ENCODE results near the gene FHIT.

DNA sequence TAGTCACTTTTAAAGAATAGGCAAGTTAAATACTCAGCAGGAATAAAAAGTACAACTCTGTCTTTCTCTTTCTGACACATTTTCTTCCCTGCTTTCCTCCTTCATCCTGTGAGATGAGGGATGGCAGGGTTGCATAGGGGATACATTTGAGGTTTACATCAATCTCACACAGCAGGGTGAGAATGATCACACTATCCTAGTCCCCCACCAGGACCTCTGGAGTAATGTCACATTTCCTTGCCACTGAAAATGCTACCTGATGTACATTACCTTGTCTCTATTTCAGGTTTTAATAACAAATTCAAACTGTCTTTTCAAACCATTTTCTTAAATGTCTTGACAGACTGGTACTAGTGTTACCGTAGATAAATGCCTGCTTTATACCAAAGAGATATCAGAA is 816.9 kb downstream of the FHIT start:
- TF ChIP-seq POLR2A (IDR thresholded peaks at IDR 0.05): no peak
- TF ChIP-seq, protein P1, sequence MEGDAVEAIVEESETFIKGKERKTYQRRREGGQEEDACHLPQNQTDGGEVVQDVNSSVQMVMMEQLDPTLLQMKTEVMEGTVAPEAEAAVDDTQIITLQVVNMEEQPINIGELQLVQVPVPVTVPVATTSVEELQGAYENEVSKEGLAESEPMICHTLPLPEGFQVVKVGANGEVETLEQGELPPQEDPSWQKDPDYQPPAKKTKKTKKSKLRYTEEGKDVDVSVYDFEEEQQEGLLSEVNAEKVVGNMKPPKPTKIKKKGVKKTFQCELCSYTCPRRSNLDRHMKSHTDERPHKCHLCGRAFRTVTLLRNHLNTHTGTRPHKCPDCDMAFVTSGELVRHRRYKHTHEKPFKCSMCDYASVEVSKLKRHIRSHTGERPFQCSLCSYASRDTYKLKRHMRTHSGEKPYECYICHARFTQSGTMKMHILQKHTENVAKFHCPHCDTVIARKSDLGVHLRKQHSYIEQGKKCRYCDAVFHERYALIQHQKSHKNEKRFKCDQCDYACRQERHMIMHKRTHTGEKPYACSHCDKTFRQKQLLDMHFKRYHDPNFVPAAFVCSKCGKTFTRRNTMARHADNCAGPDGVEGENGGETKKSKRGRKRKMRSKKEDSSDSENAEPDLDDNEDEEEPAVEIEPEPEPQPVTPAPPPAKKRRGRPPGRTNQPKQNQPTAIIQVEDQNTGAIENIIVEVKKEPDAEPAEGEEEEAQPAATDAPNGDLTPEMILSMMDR (IDR thresholded peaks at IDR 0.05): no peak

Measured in transverse colon (tissue), 3 donors.